ENCODE measurements around the gene PLA2G12B.

Gene PLA2G12B

GRCh38 chr10:72954230-72954595, 393 bp downstream of the PLA2G12B start:
- ChIA-PET POLR2A (interaction anchor here (0.6 kb wide), 1 partner anchor 888 kb away, joined by 3 read pairs; no protein-coding TSS in a partner anchor), CTCF (interaction anchor here (0.7 to 1.1 kb wide), 4 partner anchors 11 to 33 kb away, joined by 3 read pairs; no protein-coding TSS in a partner anchor)
- TF ChIP-seq CTCF (IDR thresholded peaks at IDR 0.05; ENCODE audit: control extremely low read depth, extremely low read depth, low read depth, missing control alignments) = no peak
- no peak for DNase-seq (ENCODE audit: extremely low spot score)

GRCh38 chr10:72953687-72954086, 919 bp downstream of the PLA2G12B start:
- TF ChIP-seq CTCF (IDR thresholded peaks at IDR 0.05; ENCODE audit: control extremely low read depth, extremely low read depth, low read depth, missing control alignments) = no peak
- DNase-seq (ENCODE audit: extremely low spot score) = no peak
- ChIA-PET POLR2A (no interaction called here), CTCF (interaction anchor here (0.8 to 1.1 kb wide), 2 partner anchors 15 to 32 kb away, joined by 3 read pairs; no protein-coding TSS in a partner anchor)

GRCh38 chr10:72952642-72953158, 1.9 kb downstream of the PLA2G12B start:
- DNase-seq (ENCODE audit: extremely low spot score) = no peak
- TF ChIP-seq CTCF (IDR thresholded peaks at IDR 0.05; ENCODE audit: control extremely low read depth, extremely low read depth, low read depth, missing control alignments) = no peak
- CTCF ChIA-PET = no interaction called here
- POLR2A ChIA-PET = no interaction called here

DNA sequence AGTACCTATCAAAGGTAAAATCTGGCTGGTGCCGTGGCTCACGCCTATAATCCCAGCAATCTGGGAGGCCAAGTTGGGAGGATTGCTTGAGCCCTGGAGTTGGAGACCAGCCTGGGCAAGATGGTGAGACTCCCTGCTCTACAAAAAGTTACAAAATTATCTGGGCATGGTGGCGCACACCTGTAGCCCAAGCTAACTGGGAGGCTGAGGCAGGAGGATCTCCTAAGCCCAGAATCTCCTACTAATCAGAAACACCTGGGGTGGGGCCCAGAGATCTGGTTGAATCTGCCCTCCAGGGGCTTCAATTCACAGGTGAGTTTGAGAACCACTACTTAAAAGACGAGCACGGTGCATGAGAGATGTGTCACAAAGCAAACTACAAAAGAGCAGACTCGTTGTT, 2.4 kb downstream of the PLA2G12B start:
- CTCF ChIA-PET = no interaction called here
- TF ChIP-seq CTCF (IDR thresholded peaks at IDR 0.05; ENCODE audit: control extremely low read depth, extremely low read depth, low read depth, missing control alignments) = no peak
- DNase-seq (ENCODE audit: extremely low spot score) = no peak
- POLR2A ChIA-PET = no interaction called here

DNA sequence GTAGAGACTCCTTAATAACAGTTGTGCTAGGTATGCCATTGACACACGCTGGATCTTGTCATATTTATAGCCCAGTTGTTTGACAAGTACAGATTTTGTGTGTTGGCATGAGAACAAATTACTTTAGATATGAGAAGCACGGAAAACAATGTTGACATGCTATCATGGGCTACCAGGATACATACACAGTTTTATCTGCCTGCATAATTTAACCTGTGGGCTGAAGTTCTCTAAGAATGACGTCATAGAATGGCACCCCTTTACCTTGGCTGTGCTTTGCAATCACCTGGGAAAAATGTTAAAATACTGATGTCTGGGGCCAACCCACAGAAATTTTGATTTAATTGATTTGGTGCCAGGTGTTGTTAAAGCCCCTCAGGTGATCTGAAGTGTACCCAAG, 2.8 kb downstream of the PLA2G12B start:
- ChIA-PET POLR2A (no interaction called here), CTCF (no interaction called here)
- no peak for DNase-seq (ENCODE audit: extremely low spot score)
- no peak for TF ChIP-seq CTCF (IDR thresholded peaks at IDR 0.05; ENCODE audit: control extremely low read depth, extremely low read depth, low read depth, missing control alignments)

DNA sequence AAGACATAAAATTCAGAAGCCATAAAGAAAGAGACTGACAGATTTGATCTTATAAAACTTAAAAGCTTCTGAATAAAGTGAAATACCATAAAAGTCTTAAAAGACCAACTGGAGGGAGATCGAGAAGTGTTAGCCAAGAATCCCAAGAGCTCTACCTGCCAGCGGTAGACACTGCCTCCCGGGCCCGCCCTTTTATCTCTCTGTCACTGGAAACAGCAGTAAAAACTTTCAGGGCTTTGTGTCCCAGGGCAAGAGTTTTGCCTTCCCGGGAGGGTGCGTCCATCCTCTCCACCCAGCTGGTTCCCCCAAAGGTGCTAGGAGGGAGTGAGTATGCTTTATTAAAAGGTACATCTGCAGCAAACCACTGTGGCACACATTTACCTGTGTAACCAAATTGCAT, 5.8 kb downstream of the PLA2G12B start:
- no peak for DNase-seq (ENCODE audit: extremely low spot score)
- no peak for TF ChIP-seq CTCF (IDR thresholded peaks at IDR 0.05; ENCODE audit: control extremely low read depth, extremely low read depth, low read depth, missing control alignments)
- ChIA-PET CTCF (interaction anchor here (1.4 kb wide), 1 partner anchor 10 kb away, joined by 3 read pairs; no protein-coding TSS in a partner anchor), POLR2A (no interaction called here)

DNA sequence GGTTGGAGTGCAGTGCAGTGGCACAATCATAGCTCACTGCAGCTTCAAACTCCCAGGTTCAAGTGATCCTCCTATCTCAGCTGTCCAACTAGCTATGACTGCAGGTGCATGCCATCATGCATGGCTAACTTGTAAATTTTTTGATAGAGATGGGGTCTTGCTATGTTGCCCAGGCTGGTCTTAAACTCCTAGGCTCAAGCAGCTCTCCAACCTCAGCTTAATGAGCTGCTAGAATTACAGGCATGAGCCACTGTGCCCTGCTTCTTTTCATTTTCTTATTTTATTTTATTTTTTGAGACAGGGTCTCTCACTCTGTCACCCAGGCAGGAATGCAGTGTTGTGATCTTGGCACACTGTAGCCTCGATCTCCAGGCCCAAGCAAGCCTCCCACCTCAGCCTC, 7.6 kb downstream of the PLA2G12B start:
- no peak for DNase-seq (ENCODE audit: extremely low spot score)
- no peak for TF ChIP-seq CTCF (IDR thresholded peaks at IDR 0.05; ENCODE audit: control extremely low read depth, extremely low read depth, low read depth, missing control alignments)
- CTCF ChIA-PET = no interaction called here
- POLR2A ChIA-PET = no interaction called here

Measured in GM10248 (cell line).